WI38 (cell line): ENCODE measurements around the gene GPRC5D.
A peak's percentile ranks its signal among the peaks of the same experiment; 100 is the strongest.

Source experiments
- H3K4me3 ChIP-seq: 2 replicates; pipeline ENCODE4 v1.5.1; 2011; ENCODE audit warnings: low read depth, mild to moderate bottlenecking, control low read depth, low read length
- TF ChIP-seq, protein P1 (sequence below): IDR thresholded peaks from 2 replicates; pipeline ENCODE4 v1.5.1; 2012; ENCODE audit warnings: low read depth, mild to moderate bottlenecking, control low read depth, low read length

Gene GPRC5D

GRCh38 chr12:12907552-12907951 is 44.4 kb downstream of the GPRC5D start:
- TF ChIP-seq, protein P1, sequence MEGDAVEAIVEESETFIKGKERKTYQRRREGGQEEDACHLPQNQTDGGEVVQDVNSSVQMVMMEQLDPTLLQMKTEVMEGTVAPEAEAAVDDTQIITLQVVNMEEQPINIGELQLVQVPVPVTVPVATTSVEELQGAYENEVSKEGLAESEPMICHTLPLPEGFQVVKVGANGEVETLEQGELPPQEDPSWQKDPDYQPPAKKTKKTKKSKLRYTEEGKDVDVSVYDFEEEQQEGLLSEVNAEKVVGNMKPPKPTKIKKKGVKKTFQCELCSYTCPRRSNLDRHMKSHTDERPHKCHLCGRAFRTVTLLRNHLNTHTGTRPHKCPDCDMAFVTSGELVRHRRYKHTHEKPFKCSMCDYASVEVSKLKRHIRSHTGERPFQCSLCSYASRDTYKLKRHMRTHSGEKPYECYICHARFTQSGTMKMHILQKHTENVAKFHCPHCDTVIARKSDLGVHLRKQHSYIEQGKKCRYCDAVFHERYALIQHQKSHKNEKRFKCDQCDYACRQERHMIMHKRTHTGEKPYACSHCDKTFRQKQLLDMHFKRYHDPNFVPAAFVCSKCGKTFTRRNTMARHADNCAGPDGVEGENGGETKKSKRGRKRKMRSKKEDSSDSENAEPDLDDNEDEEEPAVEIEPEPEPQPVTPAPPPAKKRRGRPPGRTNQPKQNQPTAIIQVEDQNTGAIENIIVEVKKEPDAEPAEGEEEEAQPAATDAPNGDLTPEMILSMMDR, result no peak
- no peak overlapping the region for H3K4me3 ChIP-seq

- TF ChIP-seq, protein P1, result no peak
- H3K4me3 ChIP-seq, result no peak overlapping the region
Observed at GRCh38 chr12:12903642-12904609, 48.0 kb downstream of the GPRC5D start.

DNA sequence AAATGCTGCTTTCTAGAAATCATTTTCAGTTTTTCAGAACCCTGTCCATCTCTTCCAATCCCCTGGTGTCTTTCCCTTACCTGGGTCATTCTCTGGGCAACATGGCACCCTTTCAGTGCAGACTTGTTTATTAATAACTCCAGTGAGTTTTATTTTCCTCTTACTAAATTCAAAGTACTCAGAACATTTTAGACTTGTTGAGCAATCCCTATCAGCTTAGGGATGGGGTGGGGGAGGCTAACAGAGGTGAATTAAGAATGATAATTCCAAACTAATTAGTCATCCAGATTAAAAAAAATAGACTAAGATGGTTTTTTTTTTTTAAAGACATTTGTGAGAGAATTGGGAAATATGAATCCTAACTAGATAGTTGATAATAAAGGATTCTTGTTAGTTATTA is 49.9 kb downstream of the GPRC5D start:
- TF ChIP-seq, protein P1, result no peak
- peak overlapping the region; percentile 20 for H3K4me3 ChIP-seq

DNA sequence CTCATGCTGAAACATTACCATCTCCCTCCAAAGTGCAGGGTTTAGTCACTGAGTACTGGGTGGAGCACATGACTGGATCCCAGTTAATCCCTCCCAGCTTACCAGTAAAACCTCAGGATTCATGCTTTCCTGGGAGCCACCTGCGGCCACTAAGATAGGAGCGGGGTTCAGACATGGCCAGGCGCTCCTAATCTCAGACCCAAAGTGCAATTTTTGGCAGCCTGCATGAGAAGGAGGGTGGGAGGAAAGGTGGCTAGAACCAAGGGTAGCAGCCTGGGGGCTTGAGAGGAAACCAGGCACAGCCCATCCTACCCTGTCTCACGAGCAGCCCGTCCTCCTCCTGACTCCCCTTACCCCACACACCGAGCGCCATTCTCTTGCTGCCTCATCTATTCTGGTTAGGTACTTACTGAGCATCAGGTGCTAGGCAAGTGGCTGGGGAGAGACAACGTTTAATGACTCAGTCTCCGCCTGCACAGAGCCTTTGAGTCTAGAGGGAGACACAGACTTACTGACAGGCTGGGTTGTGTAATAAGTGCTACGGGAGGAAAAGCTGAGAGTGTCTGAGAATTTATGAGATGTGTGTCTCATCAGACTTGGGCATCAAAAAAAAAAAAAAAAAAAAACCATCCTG is 50.7 kb downstream of the GPRC5D start:
- TF ChIP-seq, protein P1, result no peak
- H3K4me3 ChIP-seq, result peak overlapping the region; percentile 20

- no peak overlapping the region for H3K4me3 ChIP-seq
Observed at GRCh38 chr12:12900786-12901157, 51.2 kb downstream of the GPRC5D start.

GRCh38 chr12:12899530-12900380 is 52.2 kb downstream of the GPRC5D start:
- TF ChIP-seq, protein P1, result no peak
- H3K4me3 ChIP-seq, result peak overlapping the region; percentile 23; the same call in 1 of the 2 replicates

More at GRCh38 chr12:12900786-12901157, 51.2 kb downstream of the GPRC5D start:
- TF ChIP-seq, protein P1, result no peak
